ENCODE data around the gene SATB2. TPM values are rescaled to one million over a fixed set of nuclear protein-coding genes. Genes with fewer than 3 reads are reported as not detected.

SATB2 gene
- total and polyA plus RNA-seq, 10 donors, result 0.39 to 3.0 (median 2.6) TPM

DNA sequence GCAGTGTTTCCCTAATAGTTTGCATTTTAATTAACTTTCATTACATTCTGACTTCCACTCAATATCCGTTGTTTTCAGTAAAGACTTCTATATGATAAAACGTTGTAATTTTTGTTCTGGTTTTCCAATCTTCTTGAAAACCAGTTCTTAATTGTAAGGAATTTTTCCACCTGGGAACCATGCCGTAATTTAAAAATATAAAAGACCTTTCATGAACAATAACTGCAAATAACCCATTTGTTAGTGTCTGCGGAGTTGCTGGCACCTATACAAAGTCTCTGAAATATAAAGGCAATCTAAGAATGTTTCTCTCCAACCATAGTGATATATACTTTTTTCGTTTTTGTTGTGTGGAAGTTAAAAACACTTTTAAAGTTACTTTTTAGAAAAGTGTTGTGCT lies 7.7 kb upstream of the SATB2 start:
- Histone ChIP-seq H3K9me3 (peaks cover 0 to 26% (median 0%) of the 10 kb centered on the region in 8 donors), H3K27ac (no peak overlapping the region), H3K4me1 (peaks cover 7 to 57% (median 49%) of the 10 kb centered on the region in 6 donors), H3K36me3 (no peaks in the 10 kb centered on the region), H3K27me3 (replicated peaks in 1 of 7) (peaks cover 47 to 100% (median 99%) of the 10 kb centered on the region in 7 donors), H3K4me3 (no peak overlapping the region)
- DNase-seq, result no peak
- intact Hi-C loops (cut with DNase I; ENCODE audit: low total_unique reads), result no loop called here
- TF ChIP-seq POLR2AphosphoS5 (IDR thresholded peaks at IDR 0.05) (no peak), POLR2A (IDR thresholded peaks at IDR 0.05) (no peak)
- TF ChIP-seq, protein P1, sequence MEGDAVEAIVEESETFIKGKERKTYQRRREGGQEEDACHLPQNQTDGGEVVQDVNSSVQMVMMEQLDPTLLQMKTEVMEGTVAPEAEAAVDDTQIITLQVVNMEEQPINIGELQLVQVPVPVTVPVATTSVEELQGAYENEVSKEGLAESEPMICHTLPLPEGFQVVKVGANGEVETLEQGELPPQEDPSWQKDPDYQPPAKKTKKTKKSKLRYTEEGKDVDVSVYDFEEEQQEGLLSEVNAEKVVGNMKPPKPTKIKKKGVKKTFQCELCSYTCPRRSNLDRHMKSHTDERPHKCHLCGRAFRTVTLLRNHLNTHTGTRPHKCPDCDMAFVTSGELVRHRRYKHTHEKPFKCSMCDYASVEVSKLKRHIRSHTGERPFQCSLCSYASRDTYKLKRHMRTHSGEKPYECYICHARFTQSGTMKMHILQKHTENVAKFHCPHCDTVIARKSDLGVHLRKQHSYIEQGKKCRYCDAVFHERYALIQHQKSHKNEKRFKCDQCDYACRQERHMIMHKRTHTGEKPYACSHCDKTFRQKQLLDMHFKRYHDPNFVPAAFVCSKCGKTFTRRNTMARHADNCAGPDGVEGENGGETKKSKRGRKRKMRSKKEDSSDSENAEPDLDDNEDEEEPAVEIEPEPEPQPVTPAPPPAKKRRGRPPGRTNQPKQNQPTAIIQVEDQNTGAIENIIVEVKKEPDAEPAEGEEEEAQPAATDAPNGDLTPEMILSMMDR (IDR thresholded peaks at IDR 0.05 in 8 of 11, conservative IDR thresholded peaks at IDR 0.05 in 3 of 11), result no peak
- WGBS, 5 donors, result 11 to 18% (median 13%) methylated on average over 5 of the region's 5 CpGs

DNA sequence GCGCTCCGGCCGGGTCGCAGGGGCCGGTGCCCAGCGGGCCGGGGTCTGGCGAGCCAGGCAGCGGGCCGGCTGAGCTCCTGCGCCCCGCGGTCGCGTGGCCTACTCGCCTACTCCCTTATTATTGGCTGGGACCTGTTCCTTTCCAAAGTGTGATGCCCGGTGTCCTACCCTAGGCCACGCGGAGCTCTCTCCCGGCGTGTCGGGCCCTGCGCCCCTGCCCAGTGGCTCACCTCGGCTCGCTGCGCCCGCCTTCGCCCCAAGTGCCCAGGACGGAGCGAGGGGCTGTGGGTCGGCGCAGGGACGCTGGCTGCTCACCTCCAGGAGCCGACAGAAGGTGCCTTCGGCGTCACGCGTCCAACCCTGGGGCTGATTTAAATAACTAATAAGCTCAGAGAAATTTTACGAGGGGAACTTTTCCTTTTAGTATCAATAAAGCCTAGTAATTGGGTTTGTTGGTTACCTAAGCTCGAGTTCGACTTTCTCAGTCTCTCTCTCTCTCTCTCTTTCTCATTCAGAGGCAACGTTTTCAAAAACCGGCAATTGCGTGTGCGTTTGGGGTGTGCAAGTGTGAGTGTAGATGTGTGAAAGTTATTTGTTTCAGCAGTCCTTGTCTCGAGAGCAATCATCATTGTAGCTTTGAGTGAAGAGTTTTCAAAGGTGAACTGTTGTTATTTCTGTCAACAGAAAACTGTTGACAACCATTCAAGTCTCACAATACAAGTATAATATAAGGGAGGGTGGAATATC lies 7.0 kb upstream of the SATB2 start:
- DNase-seq, result no peak
- Histone ChIP-seq H3K4me3 (peak overlapping the region in 1 of 8 donors; percentile 69), H3K27me3 (replicated peaks in 1 of 7) (peaks cover 43 to 100% (median 99%) of the 10 kb centered on the region in 7 donors), H3K9me3 (peaks cover 0 to 26% (median 0%) of the 10 kb centered on the region in 8 donors), H3K36me3 (no peaks in the 10 kb centered on the region), H3K27ac (no peak overlapping the region), H3K4me1 (peaks cover 7 to 57% (median 49%) of the 10 kb centered on the region in 6 donors)
- intact Hi-C loops (cut with DNase I; ENCODE audit: low total_unique reads), result no loop called here
- 6 to 14% (median 8%) methylated on average over 23 to 46 of the region's 46 CpGs for WGBS, 5 donors
- TF ChIP-seq POLR2A (IDR thresholded peaks at IDR 0.05), result no peak
- no peak for TF ChIP-seq POLR2AphosphoS5 (IDR thresholded peaks at IDR 0.05)
- TF ChIP-seq, protein P1 (IDR thresholded peaks at IDR 0.05 in 8 of 11, conservative IDR thresholded peaks at IDR 0.05 in 3 of 11), result no peak

DNA sequence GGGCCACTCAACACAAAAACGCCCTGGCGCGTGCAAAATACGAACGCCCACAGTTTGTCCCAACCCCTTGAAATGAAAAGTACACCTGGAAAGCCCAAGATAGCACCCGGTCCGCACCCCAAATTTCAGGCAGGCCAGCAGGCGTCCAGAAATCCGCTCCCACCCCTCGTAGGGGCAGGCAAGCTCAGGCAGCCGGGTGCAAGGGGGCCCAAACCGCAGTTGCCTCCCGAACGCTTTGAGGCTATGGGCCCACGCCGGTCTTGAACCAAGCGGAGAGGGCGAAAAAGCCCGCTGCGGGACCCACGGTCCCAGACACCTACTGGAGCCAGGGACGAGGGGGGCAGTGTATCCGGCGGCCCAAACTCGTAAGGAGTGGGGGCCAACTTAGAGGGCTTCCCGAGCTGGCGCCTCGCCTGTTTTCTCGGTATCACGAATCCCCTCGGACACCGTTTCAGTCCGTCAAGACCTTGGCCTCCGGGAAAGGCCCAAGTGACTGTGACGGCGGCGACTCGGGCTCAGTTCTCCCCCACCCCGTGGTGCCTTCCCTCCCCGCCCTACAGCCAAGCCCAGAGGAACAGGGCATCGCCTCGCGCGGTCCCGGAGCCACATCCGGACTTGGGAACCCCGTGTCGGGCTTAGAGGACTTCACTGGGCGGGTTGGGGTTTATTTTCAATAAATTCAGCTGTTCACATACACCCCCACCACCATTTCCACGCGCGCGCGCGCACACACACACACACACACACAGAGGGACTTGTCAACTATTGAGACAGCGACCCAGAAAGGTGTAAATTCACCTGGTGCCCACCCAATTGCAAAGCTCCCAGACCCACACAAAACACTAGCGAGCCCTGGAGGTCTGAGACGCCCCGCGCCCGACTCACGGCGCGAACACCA lies 6.2 kb upstream of the SATB2 start:
- intact Hi-C loops (cut with DNase I; ENCODE audit: low total_unique reads), result no loop called here
- no peaks in the 10 kb centered on the region for H3K36me3 ChIP-seq
- peak overlapping the region in 7 of 8 donors; percentile 30 to 69 (median 41) for H3K4me3 ChIP-seq
- peaks cover 7 to 52% (median 42%) of the 10 kb centered on the region in 6 donors for H3K4me1 ChIP-seq
- 5 to 12% (median 7%) methylated on average over 43 to 64 of the region's 64 CpGs for WGBS, 5 donors
- H3K27ac ChIP-seq, result no peak overlapping the region
- TF ChIP-seq, protein P1 (IDR thresholded peaks at IDR 0.05 in 8 of 11, conservative IDR thresholded peaks at IDR 0.05 in 3 of 11), result peak in 1 of 11 experiments; percentile 12
- TF ChIP-seq POLR2AphosphoS5 (IDR thresholded peaks at IDR 0.05), result no peak
- peak; percentile 77 for DNase-seq
- H3K27me3 ChIP-seq (replicated peaks in 1 of 7), result peaks cover 43 to 100% (median 92%) of the 10 kb centered on the region in 7 donors
- peaks cover 0 to 26% (median 0%) of the 10 kb centered on the region in 8 donors for H3K9me3 ChIP-seq

Measured in spleen (tissue), 11 donors.